ENCODE data around the gene ARID1B. TPM values are rescaled to one million over a fixed set of nuclear protein-coding genes. Genes with fewer than 3 reads are reported as not detected.

ARID1B gene
- total and polyA plus RNA-seq, 2 of the 4 experiments (the other 2 are of a cell fraction) = 14.5 to 20.1 TPM

- Histone ChIP-seq H4K91ac (ENCODE audit: insufficient read depth, low read depth, low read length) (no peak overlapping the region), H2BK15ac (ENCODE audit: low read depth, low read length) (no peak overlapping the region), H3K23ac (ENCODE audit: low read depth, low read length) (no peak overlapping the region), H2BK5ac (ENCODE audit: low read depth, low read length, poor library complexity, severe bottlenecking) (no peak overlapping the region), H3K9me1 (ENCODE audit: insufficient read depth, low read length) (peaks cover 23% of the 10 kb centered on the region), H3K4me1 (ENCODE audit: control insufficient read depth, insufficient read depth, low read length) (peaks cover 13% of the 10 kb centered on the region), H3K9me3 (ENCODE audit: control insufficient read depth, insufficient read depth, low read length) (no peaks in the 10 kb centered on the region), H2AK9ac (replicated peaks; ENCODE audit: low read depth, low read length, poor library complexity) (no peak overlapping the region), H3K56ac (ENCODE audit: extremely low read depth, insufficient read depth, low read length) (no peak overlapping the region), H3K79me1 (ENCODE audit: low read depth in 1 of 2, low read length in 2 of 2) (peaks cover 41 to 82% of the 10 kb centered on the region in 2 experiments), H3K14ac (replicated peaks; ENCODE audit: low read depth, low read length) (no peak overlapping the region), H4K8ac (ENCODE audit: low read depth in 2 of 2, low read length in 2 of 2) (no peak overlapping the region), H3K27ac (ENCODE audit: insufficient read depth, low read length) (no peak overlapping the region), H2AK5ac (ENCODE audit: low read depth, low read length) (no peak overlapping the region), H3K27me3 (ENCODE audit: control insufficient read depth, insufficient read depth, low read length) (no peaks in the 10 kb centered on the region), H2AFZ (replicated peaks; ENCODE audit: low read length, poor library complexity) (no peak overlapping the region), H3K4me3 (ENCODE audit: insufficient read depth, low read depth, low read length) (no peak overlapping the region), H3K4me2 (ENCODE audit: low read depth, low read length) (no peak overlapping the region), H3K9ac (ENCODE audit: low read depth, low read length) (no peak overlapping the region), H2BK120ac (ENCODE audit: low read depth, low read length) (no peak overlapping the region), H4K20me1 (ENCODE audit: insufficient read depth, low read length) (peaks cover 84% of the 10 kb centered on the region), H2BK20ac (ENCODE audit: low read depth, low read length) (no peak overlapping the region), H4K5ac (ENCODE audit: low read depth, low read length) (no peak overlapping the region), H3K18ac (ENCODE audit: low read depth, low read length) (no peak overlapping the region), H3K36me3 (ENCODE audit: control insufficient read depth, insufficient read depth, low read length) (peaks cover 2% of the 10 kb centered on the region; the same call in 1 of the 2 replicates), H3K4ac (ENCODE audit: low read depth, low read length) (no peak overlapping the region)
- no peak for ATAC-seq (ENCODE audit: low read depth)
- BruUV-seq (replicated peaks) = no TSS peak
- intact Hi-C loops (cut with micrococcal nuclease) (no loop called here), dilution Hi-C loops (cut with HindIII; ENCODE audit: low sequenced_read_pairs, unreplicated experiment) (no loop called here), in situ Hi-C loops (cut with MboI; ENCODE audit: low sequenced_read_pairs) (no loop called here)
- ChIA-PET CTCF (no interaction called here), POLR2A (ENCODE audit: unreplicated experiment) (no interaction called here)
- no CpG with 5 or more reads among the region's 6 CpGs for WGBS, 2 experiments (ENCODE audit: extremely low coverage in 2 of 2, insufficient read length in 1 of 2)
- TF ChIP-seq RFX5 (IDR thresholded peaks at IDR 0.05; ENCODE audit: low read depth, low read length) (no peak), BHLHE40 (IDR thresholded peaks at IDR 0.05; ENCODE audit: low read depth, low read length) (no peak), CHD1 (IDR thresholded peaks at IDR 0.05; ENCODE audit: low read depth, low read length) (no peak), RAD21 (IDR thresholded peaks at IDR 0.05; ENCODE audit: low read length) (no peak), RCOR1 (IDR thresholded peaks at IDR 0.05; ENCODE audit: insufficient replicate concordance, low read length) (no peak), MXI1 (IDR thresholded peaks at IDR 0.05; ENCODE audit: borderline replicate concordance, low read depth, low read length) (no peak), SMC3 (IDR thresholded peaks at IDR 0.05; ENCODE audit: low read depth, low read length) (no peak), POLR2A (IDR thresholded peaks at IDR 0.05; ENCODE audit: low read depth, low read length) (no peak), ELK1 (IDR thresholded peaks at IDR 0.05; ENCODE audit: borderline replicate concordance, low read depth, low read length) (no peak), NFE2L2 (IDR thresholded peaks at IDR 0.05; ENCODE audit: low read depth, low read length) (no peak), MAFK (IDR thresholded peaks at IDR 0.05; ENCODE audit: low read depth, low read length) (no peak), CEBPB (IDR thresholded peaks at IDR 0.05; ENCODE audit: low read depth, low read length) (no peak), MAZ (IDR thresholded peaks at IDR 0.05; ENCODE audit: borderline replicate concordance, low read depth, low read length) (no peak), USF2 (IDR thresholded peaks at IDR 0.05; ENCODE audit: low read depth, low read length) (no peak), FOS (IDR thresholded peaks at IDR 0.05; ENCODE audit: low read depth, low read length) (no peak)
- TF ChIP-seq, protein P1, sequence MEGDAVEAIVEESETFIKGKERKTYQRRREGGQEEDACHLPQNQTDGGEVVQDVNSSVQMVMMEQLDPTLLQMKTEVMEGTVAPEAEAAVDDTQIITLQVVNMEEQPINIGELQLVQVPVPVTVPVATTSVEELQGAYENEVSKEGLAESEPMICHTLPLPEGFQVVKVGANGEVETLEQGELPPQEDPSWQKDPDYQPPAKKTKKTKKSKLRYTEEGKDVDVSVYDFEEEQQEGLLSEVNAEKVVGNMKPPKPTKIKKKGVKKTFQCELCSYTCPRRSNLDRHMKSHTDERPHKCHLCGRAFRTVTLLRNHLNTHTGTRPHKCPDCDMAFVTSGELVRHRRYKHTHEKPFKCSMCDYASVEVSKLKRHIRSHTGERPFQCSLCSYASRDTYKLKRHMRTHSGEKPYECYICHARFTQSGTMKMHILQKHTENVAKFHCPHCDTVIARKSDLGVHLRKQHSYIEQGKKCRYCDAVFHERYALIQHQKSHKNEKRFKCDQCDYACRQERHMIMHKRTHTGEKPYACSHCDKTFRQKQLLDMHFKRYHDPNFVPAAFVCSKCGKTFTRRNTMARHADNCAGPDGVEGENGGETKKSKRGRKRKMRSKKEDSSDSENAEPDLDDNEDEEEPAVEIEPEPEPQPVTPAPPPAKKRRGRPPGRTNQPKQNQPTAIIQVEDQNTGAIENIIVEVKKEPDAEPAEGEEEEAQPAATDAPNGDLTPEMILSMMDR (conservative IDR thresholded peaks at IDR 0.05; ENCODE audit: low read depth, low read length) = no peak
- no peak for DNase-seq
Observed at GRCh38 chr6:156793200-156793599, 16.0 kb downstream of the ARID1B start.

Measured in IMR-90 (cell line).